Kidney capillary endothelial cell (primary cell): ENCODE measurements around the gene ZBTB21.

Experiments used
- DNase-seq: peaks from one replicate; pipeline ENCODE4 v3.0.0-alpha.2; 2018; ENCODE audit warnings: low spot score

The ZBTB21 gene

DNA sequence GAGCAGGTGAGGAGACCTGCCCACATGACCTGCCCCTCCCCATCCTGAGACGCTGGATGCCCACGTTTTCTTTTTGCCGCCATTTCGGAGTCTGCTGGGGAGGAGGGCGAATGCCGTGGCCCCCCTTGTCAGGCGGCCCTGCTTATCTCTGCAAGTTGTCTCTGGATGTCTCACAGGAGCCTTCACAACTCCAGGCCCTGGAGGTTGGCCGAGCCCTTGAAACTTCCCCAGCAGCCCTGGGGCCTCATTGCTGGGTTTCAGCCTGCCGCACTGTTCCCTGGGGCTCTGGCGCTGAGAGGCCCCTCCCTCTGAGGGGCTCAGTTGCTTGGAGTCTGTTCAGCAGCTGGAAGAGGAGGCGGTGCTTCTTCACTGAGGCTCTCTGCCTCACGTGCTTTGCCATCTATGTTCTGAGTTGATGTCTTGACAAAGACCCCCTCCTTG lies 29.8 kb upstream of the ZBTB21 start:
- no peak for DNase-seq

DNA sequence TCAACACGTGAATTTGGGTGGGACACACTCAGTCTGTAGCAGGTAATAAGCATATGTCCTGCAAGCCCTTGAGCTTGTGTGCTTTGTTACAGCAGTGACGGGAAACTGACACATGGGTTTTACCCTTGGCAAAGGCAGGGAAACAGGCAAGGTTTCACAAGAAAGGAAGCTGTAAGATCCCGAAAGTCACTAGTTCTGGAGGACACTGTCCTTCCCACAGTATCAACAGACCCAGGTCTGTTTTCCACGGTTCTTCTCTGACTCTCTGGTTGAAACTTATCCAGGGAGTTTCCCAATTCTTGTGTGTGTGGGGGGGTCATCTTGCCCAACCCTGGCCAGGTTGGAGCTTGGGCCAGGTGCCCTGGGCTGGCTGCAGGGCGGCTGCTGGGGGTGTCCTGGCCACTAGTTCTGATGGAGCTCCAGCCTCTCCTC lies 29.3 kb upstream of the ZBTB21 start:
- DNase-seq = no peak

DNA sequence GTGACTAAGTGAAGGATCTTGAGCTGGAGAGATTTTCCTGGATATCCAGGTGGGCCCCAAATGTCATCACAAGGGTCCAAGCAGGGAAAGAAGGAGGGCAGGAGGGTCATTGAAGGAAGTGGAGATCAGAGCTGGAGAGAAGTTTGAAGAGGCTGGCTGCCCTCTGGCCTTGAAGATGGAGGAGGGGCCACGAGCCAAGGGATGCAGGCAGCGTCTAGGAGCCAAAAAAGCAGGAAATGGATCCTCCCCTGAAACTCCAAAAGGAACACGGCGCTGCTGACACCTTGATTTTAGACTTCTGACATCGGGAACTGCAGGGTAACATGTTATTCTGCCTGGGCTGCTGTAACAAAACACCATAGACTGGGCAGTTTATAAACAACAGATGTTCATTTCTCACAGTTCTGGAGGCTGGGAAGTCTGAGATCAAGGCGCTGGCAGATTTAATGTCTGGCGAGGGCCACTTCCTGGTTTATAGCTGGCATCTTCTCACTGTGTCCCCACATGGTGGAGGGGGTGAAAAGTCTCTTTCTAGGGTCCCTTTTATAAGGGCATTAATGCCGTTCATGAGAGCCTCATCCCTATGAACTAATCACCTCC lies 28.8 kb upstream of the ZBTB21 start:
- DNase-seq = no peak

- DNase-seq = no peak
Measured at GRCh38 chr21:42038393-42038792, 28.2 kb upstream of the ZBTB21 start.

DNA sequence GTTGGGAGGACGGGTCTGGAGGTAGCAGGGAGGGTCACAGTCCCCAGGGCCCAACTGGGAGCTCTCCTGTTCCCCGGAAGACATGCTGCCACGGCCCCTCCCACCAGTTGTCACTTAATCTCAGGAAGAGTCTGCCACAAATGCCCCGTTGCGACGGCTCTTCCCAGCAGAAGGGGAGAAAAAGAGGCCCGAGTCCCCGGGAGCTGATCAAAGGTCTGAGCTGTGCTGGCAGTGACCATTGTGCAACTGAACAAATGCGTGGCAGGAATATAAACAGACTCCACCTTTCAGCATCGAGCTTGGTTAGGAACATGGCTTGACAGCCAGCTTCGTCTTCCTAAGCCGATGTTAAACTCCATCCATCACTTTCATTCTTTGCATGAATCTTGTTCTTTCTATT lies 27.8 kb upstream of the ZBTB21 start:
- no peak for DNase-seq

DNA sequence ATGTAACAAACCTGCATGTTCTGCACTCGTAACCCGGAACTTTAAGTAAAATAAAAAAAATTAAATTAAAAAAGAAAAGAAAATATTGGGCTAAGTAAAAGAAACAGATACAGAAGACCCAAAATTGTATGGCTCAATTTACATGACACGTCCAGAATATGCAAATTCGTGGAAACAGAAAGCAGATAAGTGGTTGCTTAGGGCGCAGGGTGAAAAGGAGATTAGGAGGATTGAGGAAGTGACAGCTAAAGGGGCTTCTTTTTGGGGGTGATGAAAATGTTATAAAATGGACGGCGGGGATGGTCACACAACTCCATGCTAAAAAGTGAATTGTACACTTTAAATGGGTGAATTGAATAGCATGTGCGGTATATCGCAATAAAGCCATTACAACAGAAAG lies 27.4 kb upstream of the ZBTB21 start:
- DNase-seq = no peak

- DNase-seq = no peak
Measured at GRCh38 chr21:42036313-42036712, 26.2 kb upstream of the ZBTB21 start.

- DNase-seq = no peak
Measured at GRCh38 chr21:42032968-42033367, 22.8 kb upstream of the ZBTB21 start.

- no peak for DNase-seq
Measured at GRCh38 chr21:42032266-42032665, 22.1 kb upstream of the ZBTB21 start.

- no peak for DNase-seq
Measured at GRCh38 chr21:42031816-42032215, 21.7 kb upstream of the ZBTB21 start.

GRCh38 chr21:42031241-42031640 lies 21.1 kb upstream of the ZBTB21 start:
- DNase-seq = no peak

DNA sequence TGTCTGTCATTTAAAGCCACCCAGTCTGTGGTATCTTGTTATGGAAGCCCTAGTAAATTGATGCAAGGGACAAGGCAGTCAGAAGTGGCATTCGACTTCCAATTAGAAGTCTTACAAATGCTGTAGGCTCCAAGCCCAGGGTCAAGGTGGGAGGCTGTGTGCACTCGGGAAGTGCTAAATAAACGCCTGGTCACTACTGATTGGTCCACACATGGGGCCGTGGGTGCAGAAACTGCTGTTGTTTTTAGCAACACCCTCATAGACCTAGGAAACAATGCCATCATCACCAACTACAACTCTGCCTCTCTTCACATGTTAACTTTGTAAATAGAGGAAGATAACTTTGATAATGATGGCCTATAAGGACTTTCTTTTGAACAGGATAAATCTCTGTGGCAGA lies 20.2 kb upstream of the ZBTB21 start:
- DNase-seq = no peak

- DNase-seq = no peak
Measured at GRCh38 chr21:42028766-42029425, 18.7 kb upstream of the ZBTB21 start.

GRCh38 chr21:42027822-42028765 lies 17.9 kb upstream of the ZBTB21 start:
- no peak for DNase-seq

GRCh38 chr21:42027085-42027821 lies 17.1 kb upstream of the ZBTB21 start:
- DNase-seq = no peak

GRCh38 chr21:42026082-42026435 lies 15.9 kb upstream of the ZBTB21 start:
- no peak for DNase-seq

GRCh38 chr21:42025376-42026081 lies 15.4 kb upstream of the ZBTB21 start:
- peak; percentile 52 for DNase-seq

DNA sequence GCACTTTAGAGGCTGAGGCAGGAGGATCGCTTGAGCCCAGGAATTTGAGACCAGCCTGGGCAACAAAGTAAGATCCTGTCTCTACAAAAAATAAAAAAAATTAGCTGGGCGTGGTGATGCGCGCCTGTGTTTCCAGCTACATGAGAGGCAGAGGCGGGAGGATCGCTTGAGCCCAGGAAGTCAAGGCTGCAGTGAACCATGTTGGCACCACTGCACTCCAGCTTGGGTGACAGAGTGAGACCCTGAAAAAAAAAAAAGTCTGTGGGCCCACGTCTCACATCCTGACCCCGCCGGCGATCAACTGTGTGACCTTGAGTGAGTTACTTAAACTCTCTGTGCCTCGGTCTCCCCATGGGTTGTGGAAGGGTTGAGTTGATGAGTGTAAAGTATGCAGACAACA lies 12.7 kb upstream of the ZBTB21 start:
- DNase-seq = no peak

DNA sequence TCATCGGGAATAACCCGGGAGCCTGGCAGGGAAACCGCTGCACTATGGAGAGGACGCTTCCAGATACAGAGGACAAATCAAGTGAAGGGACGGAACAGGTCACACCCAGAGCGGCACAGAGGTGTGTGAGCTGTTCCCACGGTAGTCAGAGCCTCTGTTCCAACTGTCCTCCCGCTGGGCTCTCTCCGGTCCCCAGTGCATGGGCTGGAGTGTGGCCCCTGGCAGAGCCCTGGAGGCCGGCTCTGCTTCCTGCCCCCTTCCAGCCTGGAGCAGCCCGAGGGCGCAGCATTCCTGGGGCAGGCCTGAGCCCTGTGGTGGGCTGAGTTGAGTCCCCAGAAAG lies 11.9 kb upstream of the ZBTB21 start:
- DNase-seq = no peak

GRCh38 chr21:42021371-42022090 lies 11.4 kb upstream of the ZBTB21 start:
- no peak for DNase-seq

DNA sequence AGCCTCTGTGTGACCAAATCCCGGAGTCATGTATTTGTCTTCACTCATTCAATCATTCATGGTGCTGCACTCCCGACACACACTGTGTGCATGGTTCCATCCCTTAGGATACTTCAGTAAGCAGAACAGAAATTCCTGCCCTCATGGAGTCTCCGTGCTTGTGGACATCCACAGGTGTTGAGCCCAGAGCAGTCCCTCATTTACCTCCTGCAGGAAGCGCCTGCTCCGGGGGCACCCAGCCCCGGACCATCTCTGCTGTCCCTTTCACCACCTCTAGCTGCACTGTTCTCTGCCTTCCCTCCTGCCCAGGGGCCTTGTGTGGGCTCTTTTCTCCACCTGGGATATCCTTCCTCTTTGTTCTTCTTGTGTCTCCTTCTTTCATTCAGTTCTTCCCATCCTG lies 9.5 kb upstream of the ZBTB21 start:
- no peak for DNase-seq
